Measurements from ENCODE around the gene ABCA8.

ABCA8 gene

DNA sequence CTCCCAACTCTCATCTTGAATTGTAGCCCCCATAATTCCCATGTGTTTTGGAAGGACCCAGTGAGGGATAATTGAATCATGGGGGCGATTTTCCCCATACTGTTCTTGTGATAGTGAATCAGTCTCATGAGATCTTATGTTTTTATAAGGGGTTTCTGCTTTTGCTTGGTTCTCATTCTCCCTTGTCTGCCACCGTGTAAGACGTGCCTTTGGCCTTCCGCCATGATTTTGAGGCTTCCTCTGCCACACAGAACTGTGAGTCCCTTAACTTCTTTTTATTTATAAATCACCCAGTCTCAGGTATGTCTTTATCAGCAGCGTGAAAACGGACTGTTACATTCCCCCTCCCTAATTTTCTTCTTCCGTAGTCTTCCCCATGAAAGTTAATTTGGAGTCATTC is 124.0 kb downstream of the ABCA8 start:
- Histone ChIP-seq H3K27ac (ENCODE audit: extremely low read depth, low read depth, low read length) (no peak overlapping the region), H3K4me1 (ENCODE audit: control insufficient read depth, insufficient read depth, low read length) (no peaks in the 10 kb centered on the region), H3K36me3 (ENCODE audit: control insufficient read depth in 2 of 2, insufficient read depth in 1 of 2, low read length in 2 of 2) (no peaks in the 10 kb centered on the region), H3K9me3 (ENCODE audit: control insufficient read depth, insufficient read depth, low read depth, low read length) (no peaks in the 10 kb centered on the region), H3K4me3 (ENCODE audit: low read depth, low read length) (no peak overlapping the region)
- CTCF ChIA-PET, result no interaction called here
- POLR2A ChIA-PET, result no interaction called here
- TF ChIP-seq ZNF266 (tag by site-specific recombination; IDR thresholded peaks at IDR 0.05; ENCODE audit: low read depth), result no peak

DNA sequence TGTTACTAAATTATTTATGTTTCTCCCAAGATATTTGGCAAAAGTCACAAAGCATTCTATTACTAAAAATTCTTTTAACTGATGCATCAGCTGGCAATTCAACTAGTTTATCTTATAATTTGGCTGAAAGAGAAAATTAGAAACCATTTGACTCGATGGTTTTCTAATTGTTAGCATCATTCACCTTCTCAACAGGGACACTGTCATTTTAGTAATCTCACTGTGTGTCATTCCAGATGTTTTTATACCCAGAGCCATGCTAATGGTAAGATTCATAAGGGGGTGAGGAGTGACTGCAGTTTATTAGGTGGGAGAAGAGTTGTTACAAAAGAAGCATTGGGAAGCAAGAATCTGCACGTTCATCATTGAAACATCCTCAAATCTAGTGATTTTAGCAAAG is 124.9 kb downstream of the ABCA8 start:
- TF ChIP-seq, protein P1, sequence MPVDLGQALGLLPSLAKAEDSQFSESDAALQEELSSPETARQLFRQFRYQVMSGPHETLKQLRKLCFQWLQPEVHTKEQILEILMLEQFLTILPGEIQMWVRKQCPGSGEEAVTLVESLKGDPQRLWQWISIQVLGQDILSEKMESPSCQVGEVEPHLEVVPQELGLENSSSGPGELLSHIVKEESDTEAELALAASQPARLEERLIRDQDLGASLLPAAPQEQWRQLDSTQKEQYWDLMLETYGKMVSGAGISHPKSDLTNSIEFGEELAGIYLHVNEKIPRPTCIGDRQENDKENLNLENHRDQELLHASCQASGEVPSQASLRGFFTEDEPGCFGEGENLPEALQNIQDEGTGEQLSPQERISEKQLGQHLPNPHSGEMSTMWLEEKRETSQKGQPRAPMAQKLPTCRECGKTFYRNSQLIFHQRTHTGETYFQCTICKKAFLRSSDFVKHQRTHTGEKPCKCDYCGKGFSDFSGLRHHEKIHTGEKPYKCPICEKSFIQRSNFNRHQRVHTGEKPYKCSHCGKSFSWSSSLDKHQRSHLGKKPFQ (tag by site-specific recombination; IDR thresholded peaks at IDR 0.05), result no peak
- TF ChIP-seq, protein P2, sequence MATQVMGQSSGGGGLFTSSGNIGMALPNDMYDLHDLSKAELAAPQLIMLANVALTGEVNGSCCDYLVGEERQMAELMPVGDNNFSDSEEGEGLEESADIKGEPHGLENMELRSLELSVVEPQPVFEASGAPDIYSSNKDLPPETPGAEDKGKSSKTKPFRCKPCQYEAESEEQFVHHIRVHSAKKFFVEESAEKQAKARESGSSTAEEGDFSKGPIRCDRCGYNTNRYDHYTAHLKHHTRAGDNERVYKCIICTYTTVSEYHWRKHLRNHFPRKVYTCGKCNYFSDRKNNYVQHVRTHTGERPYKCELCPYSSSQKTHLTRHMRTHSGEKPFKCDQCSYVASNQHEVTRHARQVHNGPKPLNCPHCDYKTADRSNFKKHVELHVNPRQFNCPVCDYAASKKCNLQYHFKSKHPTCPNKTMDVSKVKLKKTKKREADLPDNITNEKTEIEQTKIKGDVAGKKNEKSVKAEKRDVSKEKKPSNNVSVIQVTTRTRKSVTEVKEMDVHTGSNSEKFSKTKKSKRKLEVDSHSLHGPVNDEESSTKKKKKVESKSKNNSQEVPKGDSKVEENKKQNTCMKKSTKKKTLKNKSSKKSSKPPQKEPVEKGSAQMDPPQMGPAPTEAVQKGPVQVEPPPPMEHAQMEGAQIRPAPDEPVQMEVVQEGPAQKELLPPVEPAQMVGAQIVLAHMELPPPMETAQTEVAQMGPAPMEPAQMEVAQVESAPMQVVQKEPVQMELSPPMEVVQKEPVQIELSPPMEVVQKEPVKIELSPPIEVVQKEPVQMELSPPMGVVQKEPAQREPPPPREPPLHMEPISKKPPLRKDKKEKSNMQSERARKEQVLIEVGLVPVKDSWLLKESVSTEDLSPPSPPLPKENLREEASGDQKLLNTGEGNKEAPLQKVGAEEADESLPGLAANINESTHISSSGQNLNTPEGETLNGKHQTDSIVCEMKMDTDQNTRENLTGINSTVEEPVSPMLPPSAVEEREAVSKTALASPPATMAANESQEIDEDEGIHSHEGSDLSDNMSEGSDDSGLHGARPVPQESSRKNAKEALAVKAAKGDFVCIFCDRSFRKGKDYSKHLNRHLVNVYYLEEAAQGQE (tag by site-specific recombination; IDR thresholded peaks at IDR 0.05), result no peak
- TF ChIP-seq, protein P3, sequence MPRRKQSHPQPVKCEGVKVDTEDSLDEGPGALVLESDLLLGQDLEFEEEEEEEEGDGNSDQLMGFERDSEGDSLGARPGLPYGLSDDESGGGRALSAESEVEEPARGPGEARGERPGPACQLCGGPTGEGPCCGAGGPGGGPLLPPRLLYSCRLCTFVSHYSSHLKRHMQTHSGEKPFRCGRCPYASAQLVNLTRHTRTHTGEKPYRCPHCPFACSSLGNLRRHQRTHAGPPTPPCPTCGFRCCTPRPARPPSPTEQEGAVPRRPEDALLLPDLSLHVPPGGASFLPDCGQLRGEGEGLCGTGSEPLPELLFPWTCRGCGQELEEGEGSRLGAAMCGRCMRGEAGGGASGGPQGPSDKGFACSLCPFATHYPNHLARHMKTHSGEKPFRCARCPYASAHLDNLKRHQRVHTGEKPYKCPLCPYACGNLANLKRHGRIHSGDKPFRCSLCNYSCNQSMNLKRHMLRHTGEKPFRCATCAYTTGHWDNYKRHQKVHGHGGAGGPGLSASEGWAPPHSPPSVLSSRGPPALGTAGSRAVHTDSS (tag by site-specific recombination; IDR thresholded peaks at IDR 0.05), result no peak
- TF ChIP-seq ZNF600 (tag by site-specific recombination; IDR thresholded peaks at IDR 0.05) (no peak), ZNF335 (tag by site-specific recombination; conservative IDR thresholded peaks at IDR 0.05) (no peak), MZF1 (tag by site-specific recombination; IDR thresholded peaks at IDR 0.05; ENCODE audit: borderline replicate concordance) (no peak)
- Histone ChIP-seq H3K4me1 (ENCODE audit: control insufficient read depth, insufficient read depth, low read length) (no peaks in the 10 kb centered on the region), H3K4me3 (ENCODE audit: low read depth, low read length) (no peak overlapping the region), H3K36me3 (ENCODE audit: control insufficient read depth in 2 of 2, insufficient read depth in 1 of 2, low read length in 2 of 2) (no peaks in the 10 kb centered on the region), H3K9me3 (ENCODE audit: control insufficient read depth, insufficient read depth, low read depth, low read length) (no peaks in the 10 kb centered on the region), H3K27ac (ENCODE audit: extremely low read depth, low read depth, low read length) (no peak overlapping the region)
- ChIA-PET CTCF (no interaction called here), POLR2A (no interaction called here)

DNA sequence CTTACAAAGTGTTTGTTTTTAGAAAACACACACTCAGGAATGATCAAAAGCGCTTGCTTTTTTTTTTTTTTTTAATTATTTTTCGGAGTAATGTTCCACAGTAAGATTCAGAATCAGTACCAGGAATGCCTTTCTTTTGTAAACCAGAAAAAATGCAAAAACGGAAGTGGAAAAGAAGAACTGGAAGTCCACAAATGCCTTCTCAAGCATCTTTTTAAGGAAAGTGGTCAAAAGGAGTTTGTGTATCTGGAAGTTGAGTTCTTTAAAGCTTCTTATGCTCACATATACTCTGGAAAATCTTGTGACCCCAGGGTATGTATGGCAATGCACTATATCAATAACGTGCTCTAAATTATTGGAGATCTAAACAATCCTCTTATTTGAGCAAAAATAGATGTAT is 126.0 kb downstream of the ABCA8 start:
- ChIA-PET CTCF (interaction anchor here (1.2 kb wide), 1 partner anchor 53 kb away, joined by 3 read pairs; no protein-coding TSS in a partner anchor), POLR2A (no interaction called here)
- Histone ChIP-seq H3K36me3 (ENCODE audit: control insufficient read depth in 2 of 2, insufficient read depth in 1 of 2, low read length in 2 of 2) (no peaks in the 10 kb centered on the region), H3K4me3 (ENCODE audit: low read depth, low read length) (no peak overlapping the region), H3K27ac (ENCODE audit: extremely low read depth, low read depth, low read length) (no peak overlapping the region), H3K9me3 (ENCODE audit: control insufficient read depth, insufficient read depth, low read depth, low read length) (no peaks in the 10 kb centered on the region), H3K4me1 (ENCODE audit: control insufficient read depth, insufficient read depth, low read length) (no peaks in the 10 kb centered on the region)
- TF ChIP-seq ZNF623 (tag by site-specific recombination; IDR thresholded peaks at IDR 0.05) (no peak), ZNF391 (tag by site-specific recombination; IDR thresholded peaks at IDR 0.05; ENCODE audit: borderline replicate concordance, low read depth) (no peak), ZNF248 (tag by site-specific recombination; IDR thresholded peaks at IDR 0.05) (no peak)
- TF ChIP-seq, protein P4, sequence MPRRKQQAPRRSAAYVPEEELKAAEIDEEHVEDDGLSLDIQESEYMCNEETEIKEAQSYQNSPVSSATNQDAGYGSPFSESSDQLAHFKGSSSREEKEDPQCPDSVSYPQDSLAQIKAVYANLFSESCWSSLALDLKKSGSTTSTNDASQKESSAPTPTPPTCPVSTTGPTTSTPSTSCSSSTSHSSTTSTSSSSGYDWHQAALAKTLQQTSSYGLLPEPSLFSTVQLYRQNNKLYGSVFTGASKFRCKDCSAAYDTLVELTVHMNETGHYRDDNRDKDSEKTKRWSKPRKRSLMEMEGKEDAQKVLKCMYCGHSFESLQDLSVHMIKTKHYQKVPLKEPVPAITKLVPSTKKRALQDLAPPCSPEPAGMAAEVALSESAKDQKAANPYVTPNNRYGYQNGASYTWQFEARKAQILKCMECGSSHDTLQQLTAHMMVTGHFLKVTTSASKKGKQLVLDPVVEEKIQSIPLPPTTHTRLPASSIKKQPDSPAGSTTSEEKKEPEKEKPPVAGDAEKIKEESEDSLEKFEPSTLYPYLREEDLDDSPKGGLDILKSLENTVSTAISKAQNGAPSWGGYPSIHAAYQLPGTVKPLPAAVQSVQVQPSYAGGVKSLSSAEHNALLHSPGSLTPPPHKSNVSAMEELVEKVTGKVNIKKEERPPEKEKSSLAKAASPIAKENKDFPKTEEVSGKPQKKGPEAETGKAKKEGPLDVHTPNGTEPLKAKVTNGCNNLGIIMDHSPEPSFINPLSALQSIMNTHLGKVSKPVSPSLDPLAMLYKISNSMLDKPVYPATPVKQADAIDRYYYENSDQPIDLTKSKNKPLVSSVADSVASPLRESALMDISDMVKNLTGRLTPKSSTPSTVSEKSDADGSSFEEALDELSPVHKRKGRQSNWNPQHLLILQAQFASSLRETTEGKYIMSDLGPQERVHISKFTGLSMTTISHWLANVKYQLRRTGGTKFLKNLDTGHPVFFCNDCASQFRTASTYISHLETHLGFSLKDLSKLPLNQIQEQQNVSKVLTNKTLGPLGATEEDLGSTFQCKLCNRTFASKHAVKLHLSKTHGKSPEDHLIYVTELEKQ (tag by site-specific recombination; IDR thresholded peaks at IDR 0.05; ENCODE audit: borderline replicate concordance), result no peak
- TF ChIP-seq, protein P1 (tag by site-specific recombination; IDR thresholded peaks at IDR 0.05), result no peak
- TF ChIP-seq, protein P5, sequence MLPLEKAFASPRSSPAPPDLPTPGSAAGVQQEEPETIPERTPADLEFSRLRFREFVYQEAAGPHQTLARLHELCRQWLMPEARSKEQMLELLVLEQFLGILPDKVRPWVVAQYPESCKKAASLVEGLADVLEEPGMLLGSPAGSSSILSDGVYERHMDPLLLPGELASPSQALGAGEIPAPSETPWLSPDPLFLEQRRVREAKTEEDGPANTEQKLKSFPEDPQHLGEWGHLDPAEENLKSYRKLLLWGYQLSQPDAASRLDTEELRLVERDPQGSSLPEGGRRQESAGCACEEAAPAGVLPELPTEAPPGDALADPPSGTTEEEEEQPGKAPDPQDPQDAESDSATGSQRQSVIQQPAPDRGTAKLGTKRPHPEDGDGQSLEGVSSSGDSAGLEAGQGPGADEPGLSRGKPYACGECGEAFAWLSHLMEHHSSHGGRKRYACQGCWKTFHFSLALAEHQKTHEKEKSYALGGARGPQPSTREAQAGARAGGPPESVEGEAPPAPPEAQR (tag by site-specific recombination; IDR thresholded peaks at IDR 0.05), result no peak
- TF ChIP-seq, protein P6, sequence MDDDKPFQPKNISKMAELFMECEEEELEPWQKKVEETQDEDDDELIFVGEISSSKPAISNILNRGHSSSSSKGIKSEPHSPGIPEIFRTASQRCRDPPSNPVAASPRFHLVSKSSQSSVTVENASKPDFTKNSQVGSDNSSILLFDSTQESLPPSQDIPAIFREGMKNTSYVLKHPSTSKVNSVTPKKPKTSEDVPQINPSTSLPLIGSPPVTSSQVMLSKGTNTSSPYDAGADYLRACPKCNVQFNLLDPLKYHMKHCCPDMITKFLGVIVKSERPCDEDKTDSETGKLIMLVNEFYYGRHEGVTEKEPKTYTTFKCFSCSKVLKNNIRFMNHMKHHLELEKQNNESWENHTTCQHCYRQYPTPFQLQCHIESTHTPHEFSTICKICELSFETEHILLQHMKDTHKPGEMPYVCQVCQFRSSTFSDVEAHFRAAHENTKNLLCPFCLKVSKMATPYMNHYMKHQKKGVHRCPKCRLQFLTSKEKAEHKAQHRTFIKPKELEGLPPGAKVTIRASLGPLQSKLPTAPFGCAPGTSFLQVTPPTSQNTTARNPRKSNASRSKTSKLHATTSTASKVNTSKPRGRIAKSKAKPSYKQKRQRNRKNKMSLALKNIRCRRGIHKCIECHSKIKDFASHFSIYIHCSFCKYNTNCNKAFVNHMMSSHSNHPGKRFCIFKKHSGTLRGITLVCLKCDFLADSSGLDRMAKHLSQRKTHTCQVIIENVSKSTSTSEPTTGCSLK (tag by site-specific recombination; IDR thresholded peaks at IDR 0.05), result no peak

Measured in HEK293 (cell line).